ENCODE data around the gene SLC6A1.

- TF ChIP-seq SOX6 (IDR thresholded peaks at IDR 0.05) = no peak
- no peak for TF ChIP-seq SOX6 (CRISPR knock-in tag; IDR thresholded peaks at IDR 0.05)
- TF ChIP-seq ARID5B (CRISPR knock-in tag; IDR thresholded peaks at IDR 0.05) = no peak
- no peak for TF ChIP-seq KMT2B (CRISPR knock-in tag; IDR thresholded peaks at IDR 0.05)
- TF ChIP-seq PHF20 (CRISPR knock-in tag; IDR thresholded peaks at IDR 0.05) = no peak
- TF ChIP-seq ZBTB42 (CRISPR knock-in tag; IDR thresholded peaks at IDR 0.05) = no peak
- no peak for TF ChIP-seq EP300 (IDR thresholded peaks at IDR 0.05; ENCODE audit: low read depth in 2 of 2, low read length in 2 of 2)
- TF ChIP-seq EP300 (CRISPR knock-in tag; IDR thresholded peaks at IDR 0.05; ENCODE audit: borderline replicate concordance) = no peak
- TF ChIP-seq MTA1 (CRISPR knock-in tag; IDR thresholded peaks at IDR 0.05; ENCODE audit: borderline replicate concordance) = no peak
- TF ChIP-seq EZH2 (conservative IDR thresholded peaks at IDR 0.05; ENCODE audit: low read depth, low read length) = no peak
- TF ChIP-seq MXI1 (IDR thresholded peaks at IDR 0.05; ENCODE audit: borderline replicate concordance, low read depth, low read length) = no peak
- no peak for TF ChIP-seq REXO4 (CRISPR knock-in tag; IDR thresholded peaks at IDR 0.05; ENCODE audit: borderline replicate concordance)
These were observed 30.6 kb upstream of the SLC6A1 start for GRCh38 chr3:10961921-10962320.

All from HepG2 (cell line).